ENCODE data around the gene HID1. TPM values are rescaled to one million over a fixed set of nuclear protein-coding genes. Genes with fewer than 3 reads are reported as not detected.
A peak's percentile ranks its signal among the peaks of the same experiment; 100 is the strongest.

Gene HID1
- total RNA-seq, 2 donors from 2014 or later: 1.2 to 2.8 TPM

GRCh38 chr17:74935585-74936469 lies 36.7 kb downstream of the HID1 start, which contains the start of gene OTOP3:
Gene OTOP3 (plus strand): TSS chr17:74935898. CDS start chr17:74935922, 24 bp downstream.
- Mint-ChIP-seq H3K27me3 (peaks cover 56% of the 10 kb centered on the region), H3K4me1 (no peaks in the 10 kb centered on the region), H3K27ac (no peak within 1 kb of the TSS), H3K36me3 (ENCODE audit: low read depth) (no peaks in the 10 kb centered on the region), H3K9me3 (no peaks in the 10 kb centered on the region), H3K4me3 (no peak within 1 kb of the TSS)
- no peak for ATAC-seq (replicated peaks)

GRCh38 chr17:74935048-74935447 lies 37.5 kb downstream of the HID1 start:
- no peak overlapping the region for H3K27ac Mint-ChIP-seq
- H3K4me3 Mint-ChIP-seq: no peak overlapping the region
- no peaks in the 10 kb centered on the region for H3K36me3 Mint-ChIP-seq (ENCODE audit: low read depth)
- H3K4me1 Mint-ChIP-seq: peaks cover 4% of the 10 kb centered on the region
- no peak for ATAC-seq (replicated peaks)
- H3K27me3 Mint-ChIP-seq: peaks cover 61% of the 10 kb centered on the region
- no peaks in the 10 kb centered on the region for H3K9me3 Mint-ChIP-seq

GRCh38 chr17:74930535-74931036 lies 42.0 kb downstream of the HID1 start:
- peaks cover 4% of the 10 kb centered on the region for H3K4me1 Mint-ChIP-seq
- ATAC-seq (replicated peaks): no peak
- no peaks in the 10 kb centered on the region for H3K36me3 Mint-ChIP-seq (ENCODE audit: low read depth)
- H3K4me3 Mint-ChIP-seq: no peak overlapping the region
- peaks cover 57% of the 10 kb centered on the region for H3K27me3 Mint-ChIP-seq
- no peaks in the 10 kb centered on the region for H3K9me3 Mint-ChIP-seq
- H3K27ac Mint-ChIP-seq: no peak overlapping the region

- Mint-ChIP-seq H3K27ac (no peak overlapping the region), H3K4me1 (peaks cover 4% of the 10 kb centered on the region), H3K27me3 (peaks cover 60% of the 10 kb centered on the region), H3K36me3 (ENCODE audit: low read depth) (no peaks in the 10 kb centered on the region), H3K4me3 (no peak overlapping the region), H3K9me3 (no peaks in the 10 kb centered on the region)
- ATAC-seq (replicated peaks): no peak
Measured at GRCh38 chr17:74928786-74929185, 43.8 kb downstream of the HID1 start.

- Mint-ChIP-seq H3K27ac (no peak overlapping the region), H3K4me3 (no peak overlapping the region), H3K9me3 (no peaks in the 10 kb centered on the region), H3K27me3 (peaks cover 35% of the 10 kb centered on the region), H3K4me1 (peaks cover under 1% of the 10 kb centered on the region), H3K36me3 (ENCODE audit: low read depth) (no peaks in the 10 kb centered on the region)
- no peak for ATAC-seq (replicated peaks)
Measured at GRCh38 chr17:74925242-74925641, 47.3 kb downstream of the HID1 start.

- Mint-ChIP-seq H3K36me3 (ENCODE audit: low read depth) (no peaks in the 10 kb centered on the region), H3K4me1 (no peaks in the 10 kb centered on the region), H3K9me3 (no peaks in the 10 kb centered on the region), H3K27ac (no peak within 1 kb of the TSS), H3K27me3 (peaks cover 32% of the 10 kb centered on the region), H3K4me3 (peak within 1 kb of the TSS; percentile 23)
- no peak for ATAC-seq (replicated peaks)
Measured at GRCh38 chr17:74924250-74924948, 48.2 kb downstream of the HID1 start, which contains the start of gene OTOP2. Gene OTOP2 (plus strand): TSS chr17:74924273. CDS start chr17:74924633, 360 bp downstream.

GRCh38 chr17:74923538-74924249 lies 48.9 kb downstream of the HID1 start:
- Mint-ChIP-seq H3K27me3 (peaks cover 37% of the 10 kb centered on the region), H3K27ac (no peak overlapping the region), H3K9me3 (no peaks in the 10 kb centered on the region), H3K4me1 (no peaks in the 10 kb centered on the region), H3K4me3 (no peak overlapping the region), H3K36me3 (ENCODE audit: low read depth) (no peaks in the 10 kb centered on the region)
- peak; percentile 82 for ATAC-seq (replicated peaks)

GRCh38 chr17:74922694-74923537 lies 49.6 kb downstream of the HID1 start, which contains the start of gene USH1G:
Gene USH1G (minus strand): TSS chr17:74923255. CDS start chr17:74923073, 182 bp downstream.
- H3K27ac Mint-ChIP-seq: no peak within 1 kb of the TSS
- H3K36me3 Mint-ChIP-seq (ENCODE audit: low read depth): no peaks in the 10 kb centered on the region
- H3K9me3 Mint-ChIP-seq: no peaks in the 10 kb centered on the region
- peak; percentile 46 for ATAC-seq (replicated peaks)
- no peaks in the 10 kb centered on the region for H3K4me1 Mint-ChIP-seq
- H3K4me3 Mint-ChIP-seq: no peak within 1 kb of the TSS
- H3K27me3 Mint-ChIP-seq: peaks cover 31% of the 10 kb centered on the region

GRCh38 chr17:74922172-74922571 lies 50.4 kb downstream of the HID1 start:
- H3K36me3 Mint-ChIP-seq (ENCODE audit: low read depth): no peaks in the 10 kb centered on the region

GRCh38 chr17:74921769-74922168 lies 50.8 kb downstream of the HID1 start:
- Mint-ChIP-seq H3K4me1 (no peaks in the 10 kb centered on the region), H3K36me3 (ENCODE audit: low read depth) (no peaks in the 10 kb centered on the region), H3K9me3 (no peaks in the 10 kb centered on the region), H3K4me3 (no peak overlapping the region), H3K27ac (no peak overlapping the region), H3K27me3 (peaks cover 26% of the 10 kb centered on the region)
- no peak for ATAC-seq (replicated peaks)

More at GRCh38 chr17:74922172-74922571, 50.4 kb downstream of the HID1 start:
- Mint-ChIP-seq H3K27me3 (peaks cover 26% of the 10 kb centered on the region), H3K4me3 (no peak overlapping the region), H3K9me3 (no peaks in the 10 kb centered on the region), H3K27ac (no peak overlapping the region), H3K4me1 (no peaks in the 10 kb centered on the region)
- ATAC-seq (replicated peaks): no peak

GRCh38 chr17:74921026-74921681 lies 51.4 kb downstream of the HID1 start:
- ATAC-seq (replicated peaks): no peak
- Mint-ChIP-seq H3K27me3 (peaks cover 24% of the 10 kb centered on the region), H3K9me3 (no peaks in the 10 kb centered on the region), H3K4me3 (no peak overlapping the region), H3K27ac (no peak overlapping the region), H3K4me1 (no peaks in the 10 kb centered on the region), H3K36me3 (ENCODE audit: low read depth) (no peaks in the 10 kb centered on the region)

GRCh38 chr17:74920642-74921025 lies 51.9 kb downstream of the HID1 start:
- Mint-ChIP-seq H3K27me3 (peaks cover 20% of the 10 kb centered on the region), H3K27ac (no peak overlapping the region), H3K9me3 (no peaks in the 10 kb centered on the region), H3K4me1 (no peaks in the 10 kb centered on the region), H3K4me3 (no peak overlapping the region), H3K36me3 (ENCODE audit: low read depth) (no peaks in the 10 kb centered on the region)
- no peak for ATAC-seq (replicated peaks)

GRCh38 chr17:74920306-74920620 lies 52.3 kb downstream of the HID1 start:
- Mint-ChIP-seq H3K27ac (no peak overlapping the region), H3K9me3 (no peaks in the 10 kb centered on the region), H3K36me3 (ENCODE audit: low read depth) (no peaks in the 10 kb centered on the region), H3K4me1 (no peaks in the 10 kb centered on the region), H3K27me3 (peaks cover 16% of the 10 kb centered on the region), H3K4me3 (no peak overlapping the region)
- no peak for ATAC-seq (replicated peaks)

All from activated T-helper 17 cell treated with anti-CD3 and anti-CD28 coated beads, Interleukin-2, amount 50 U/mL, for 72 hours (primary cell).